ENCODE measurements around the gene VENTX.

Gene VENTX

GRCh38 chr10:133275684-133276092 lies 38.0 kb downstream of the VENTX start:
- FAIRE-seq: no peak

GRCh38 chr10:133276100-133276434 lies 38.4 kb downstream of the VENTX start:
- no peak for FAIRE-seq

- FAIRE-seq: no peak
Observed at GRCh38 chr10:133276435-133277201, 39.0 kb downstream of the VENTX start, which contains the start of gene ADAM8. Gene ADAM8, minus strand, starts transcription at chr10:133276868. Its CDS starts 51 bp downstream, at chr10:133276817.

DNA sequence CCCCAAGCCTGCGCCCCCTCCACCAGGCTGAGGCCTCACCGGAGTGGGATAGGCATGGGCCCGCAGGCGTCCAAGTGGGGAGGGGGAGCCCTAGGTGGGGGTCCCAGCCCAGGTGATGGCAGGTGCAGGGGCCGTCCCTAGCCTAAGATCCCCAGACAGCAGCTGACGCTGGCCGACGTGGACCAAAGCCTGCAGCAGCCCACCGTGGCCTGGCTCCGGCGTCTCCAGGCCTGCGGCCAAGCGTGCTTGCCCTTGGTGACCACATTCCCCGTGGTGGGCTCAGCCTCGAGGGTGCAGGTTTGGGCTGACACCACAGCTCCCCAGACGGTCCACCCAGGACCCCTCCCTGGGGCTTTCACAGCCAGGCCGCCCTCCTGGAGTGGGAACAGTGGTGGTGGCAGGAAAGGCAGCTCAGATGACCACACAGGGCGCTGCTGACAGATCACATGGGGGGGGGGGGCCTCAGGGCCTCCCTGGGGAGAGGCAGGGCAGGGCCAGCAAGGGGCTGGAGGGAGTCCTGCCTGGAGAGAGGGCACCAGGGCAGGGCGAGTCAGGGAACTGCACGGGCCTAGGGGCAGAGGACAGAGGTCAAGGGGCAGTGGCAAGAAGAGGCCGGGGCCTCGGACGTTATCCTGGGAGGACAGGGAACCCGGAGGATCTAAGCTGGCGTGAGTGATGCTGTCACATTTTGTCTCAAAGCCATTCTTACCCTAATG lies 39.8 kb downstream of the VENTX start:
- no peak for FAIRE-seq

DNA sequence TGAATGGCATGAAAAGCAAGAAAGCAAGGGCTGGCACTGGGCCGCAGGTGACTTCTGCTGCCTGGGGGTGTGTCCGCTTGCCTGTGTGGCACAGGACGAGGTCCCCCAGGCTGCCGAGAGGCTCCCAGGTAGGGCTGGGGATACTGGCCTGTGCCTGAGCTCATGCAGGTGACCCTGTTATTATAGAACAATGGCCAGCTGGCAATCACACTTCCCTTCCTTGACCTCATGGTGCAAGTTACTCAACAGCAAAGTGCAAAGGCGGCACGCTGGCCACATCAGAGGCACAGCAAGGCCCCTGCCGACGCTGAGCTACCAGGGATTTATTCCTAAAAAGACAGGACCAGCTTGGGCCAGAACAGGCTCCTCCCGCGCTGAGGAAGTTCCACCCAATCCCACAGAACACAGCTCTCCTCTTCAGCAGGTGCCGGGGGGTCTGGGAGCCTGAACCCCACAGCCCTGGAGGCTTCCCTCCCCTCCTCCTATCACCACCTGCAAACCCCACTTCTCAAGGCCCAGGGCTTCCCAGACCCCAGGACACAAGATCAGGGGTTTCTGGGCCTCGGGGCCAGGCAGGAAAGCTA lies 40.4 kb downstream of the VENTX start:
- FAIRE-seq: no peak

DNA sequence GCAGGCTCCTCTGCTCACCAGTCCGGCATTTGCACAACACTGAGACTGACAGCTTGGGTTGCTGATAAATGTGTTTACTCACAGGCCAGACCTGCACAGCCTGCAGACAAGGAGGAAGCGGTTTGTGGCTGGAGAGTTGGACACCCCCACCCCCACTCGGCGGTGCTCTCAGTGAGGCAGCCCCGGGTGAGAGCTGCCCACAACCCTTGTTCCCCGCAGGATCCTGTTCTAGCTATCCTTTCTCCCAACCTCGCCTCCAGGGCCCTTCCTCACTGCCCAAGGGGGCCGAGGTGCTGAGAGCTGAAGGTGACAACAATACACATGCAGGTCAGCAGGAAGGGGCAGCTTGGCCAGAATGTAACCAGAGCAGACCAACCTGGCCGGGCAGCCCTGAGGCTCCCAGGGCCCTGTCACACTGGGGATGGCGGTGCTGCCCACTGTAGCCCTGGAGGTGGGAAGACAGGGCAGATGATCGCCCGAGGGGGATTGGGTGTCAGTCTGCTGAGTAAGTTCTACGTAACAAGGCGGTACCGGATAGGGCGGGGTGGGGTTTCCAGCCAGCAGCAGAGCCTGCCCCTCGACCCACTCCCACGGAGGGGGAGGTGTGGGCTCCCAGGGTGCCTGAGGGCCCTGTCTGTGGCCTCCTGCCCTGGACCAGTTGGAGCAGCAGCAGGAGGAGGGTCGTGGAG lies 41.1 kb downstream of the VENTX start:
- no peak for FAIRE-seq

- no peak for FAIRE-seq
Observed at GRCh38 chr10:133279326-133280226, 41.9 kb downstream of the VENTX start.

GRCh38 chr10:133280391-133281059 lies 42.9 kb downstream of the VENTX start:
- no peak for FAIRE-seq

GRCh38 chr10:133281084-133281483 lies 43.4 kb downstream of the VENTX start:
- FAIRE-seq: no peak

GRCh38 chr10:133281628-133282372 lies 44.1 kb downstream of the VENTX start:
- FAIRE-seq: no peak

GRCh38 chr10:133282846-133283390 lies 45.3 kb downstream of the VENTX start:
- no peak for FAIRE-seq

DNA sequence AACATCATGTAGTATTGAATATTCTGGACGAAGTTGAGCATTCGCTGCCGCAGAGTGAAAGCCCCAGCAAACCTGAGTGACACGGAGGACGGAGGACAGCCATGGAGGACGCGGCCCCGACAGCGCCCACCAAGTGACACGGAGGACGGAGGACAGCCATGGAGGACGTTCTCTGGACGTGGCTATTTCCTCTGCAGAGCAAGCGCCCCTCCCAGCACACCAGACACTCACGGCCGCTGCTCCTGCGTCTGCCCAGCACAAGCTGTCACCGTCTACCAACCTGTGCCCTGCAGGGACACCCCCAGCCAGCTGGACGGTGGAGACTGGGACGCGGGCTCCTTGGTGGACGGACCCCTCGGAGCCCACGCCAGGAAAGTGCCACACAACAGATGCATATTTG lies 46.3 kb downstream of the VENTX start:
- FAIRE-seq: no peak

DNA sequence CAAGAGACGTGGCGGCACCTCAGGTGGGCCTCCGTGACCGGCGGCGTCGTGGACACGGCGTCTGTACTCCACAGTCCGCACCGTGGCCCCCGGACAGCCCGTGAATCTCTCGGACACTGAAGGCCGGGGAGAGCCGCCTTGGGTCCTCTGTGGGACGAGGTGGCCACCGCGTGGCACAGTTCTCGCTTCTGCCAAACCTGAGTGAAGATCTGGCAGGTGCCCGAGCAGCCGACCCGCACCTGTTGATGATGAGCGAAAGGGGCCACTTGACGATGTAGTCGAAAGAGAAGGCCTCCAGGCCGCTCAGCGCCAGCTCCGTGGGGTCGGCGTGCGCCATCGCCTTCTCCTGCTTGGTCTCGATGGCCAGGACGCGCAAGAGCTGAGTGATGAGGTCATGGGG lies 47.6 kb downstream of the VENTX start:
- FAIRE-seq: no peak

GRCh38 chr10:133286366-133286765 lies 48.7 kb downstream of the VENTX start:
- no peak for FAIRE-seq

DNA sequence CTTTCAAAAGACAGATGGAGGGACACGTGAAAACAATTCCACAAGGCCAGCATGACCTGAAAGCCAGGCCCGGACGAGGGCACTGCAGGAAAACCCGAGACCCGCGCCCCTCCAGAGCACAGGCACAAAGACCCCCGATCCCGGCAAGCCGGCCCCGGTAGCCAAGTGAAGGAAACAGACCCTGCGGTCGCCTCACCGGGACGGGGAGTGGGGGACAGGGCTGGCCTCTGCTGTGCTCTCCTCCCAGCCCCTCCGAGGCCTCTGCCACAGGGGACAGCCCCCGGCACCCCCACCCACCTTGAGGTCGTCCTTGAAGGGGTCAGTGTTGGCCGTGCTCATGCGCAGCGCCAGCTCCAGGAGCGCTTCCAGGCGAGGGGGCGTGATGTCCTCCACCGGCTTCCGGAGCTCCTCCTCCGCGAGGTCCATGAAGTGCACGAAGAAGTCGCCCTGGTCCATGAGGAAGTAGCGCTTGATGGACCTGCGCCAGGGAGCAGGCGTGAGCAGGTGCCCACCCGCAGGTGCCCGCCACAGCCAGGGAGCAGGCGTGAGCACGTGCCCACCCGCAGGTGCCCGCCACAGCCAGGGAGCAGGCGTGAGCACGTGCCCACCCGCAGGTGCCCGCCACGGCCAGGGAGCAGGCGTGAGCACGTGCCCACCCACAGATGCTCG lies 50.3 kb downstream of the VENTX start:
- no peak for FAIRE-seq

DNA sequence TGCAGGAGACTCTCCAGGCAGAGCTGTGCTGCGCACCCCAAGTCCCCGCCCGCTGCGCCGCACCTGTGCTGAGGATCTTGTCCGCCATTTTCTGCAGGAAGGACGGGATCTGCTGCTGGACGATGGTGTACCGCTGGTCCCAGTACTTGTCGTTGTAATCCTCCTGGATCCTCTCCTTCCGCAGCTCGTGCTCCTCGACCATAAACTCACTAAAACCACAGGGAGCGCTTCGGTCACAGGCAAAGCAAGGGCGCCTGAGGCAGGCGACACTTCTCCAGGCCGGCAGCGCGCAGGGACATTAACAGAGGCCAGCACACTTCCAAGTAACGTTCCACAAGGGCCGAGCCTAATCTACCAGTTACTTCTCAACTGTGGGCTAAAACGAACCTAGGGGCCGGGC lies 52.1 kb downstream of the VENTX start:
- no peak for FAIRE-seq

Data from G401.6 (cell line).